ENCODE measurements around the gene LMNA.

The LMNA gene

GRCh38 chr1:156082309-156083091, 32.0 kb upstream of the LMNA start, which contains the start of gene MEX3A:
Gene MEX3A (minus strand): TSS chr1:156082465. CDS start chr1:156081998, 467 bp downstream.
- peak; percentile 80 for DNase-seq

GRCh38 chr1:156083800-156084790, 30.4 kb upstream of the LMNA start:
- DNase-seq, result no peak

GRCh38 chr1:156086256-156086662, 28.3 kb upstream of the LMNA start:
- DNase-seq, result no peak

DNA sequence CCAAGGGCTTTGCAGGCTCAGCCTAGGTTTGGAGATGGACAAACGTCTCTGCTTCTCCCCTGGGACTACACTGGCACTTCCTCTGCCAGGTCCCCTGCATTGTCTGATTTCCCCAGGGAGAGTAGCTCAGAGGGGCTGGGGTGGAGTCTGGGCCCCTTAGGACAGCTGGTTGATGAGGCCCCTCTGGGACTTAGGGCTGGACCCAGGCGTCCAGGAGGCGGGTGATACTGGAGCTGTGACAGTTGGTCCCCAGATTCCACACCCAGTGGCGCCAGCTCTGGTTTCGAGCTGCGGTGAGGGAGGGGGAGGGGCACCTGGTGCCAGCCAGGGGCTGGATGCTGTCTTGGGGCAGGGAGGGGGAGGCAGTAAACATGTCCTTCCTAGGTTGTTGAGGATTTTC, 24.8 kb upstream of the LMNA start:
- DNase-seq, result no peak

GRCh38 chr1:156090138-156090839, 24.2 kb upstream of the LMNA start:
- DNase-seq, result no peak

- peak; percentile 69 for DNase-seq
Observed at GRCh38 chr1:156090840-156091188, 23.7 kb upstream of the LMNA start.

DNA sequence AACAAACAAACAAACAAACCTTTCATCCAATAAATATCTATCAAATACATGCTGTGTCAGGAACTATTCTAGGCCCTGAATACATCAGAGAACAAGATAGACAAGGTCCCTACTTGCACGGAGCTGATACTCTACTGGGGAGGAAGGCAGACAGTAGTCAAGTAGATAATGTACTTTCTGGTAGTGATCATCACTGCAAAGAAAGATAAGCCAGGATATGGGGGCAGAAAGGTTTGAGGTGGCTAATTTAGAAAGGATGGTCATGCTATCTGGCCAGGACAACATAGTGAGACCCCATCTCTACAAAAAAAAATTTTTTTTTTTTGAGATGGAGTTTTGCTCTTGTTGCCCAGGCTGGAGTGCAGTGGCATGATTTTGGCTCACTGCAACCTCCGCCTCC, 22.9 kb upstream of the LMNA start:
- no peak for DNase-seq

DNA sequence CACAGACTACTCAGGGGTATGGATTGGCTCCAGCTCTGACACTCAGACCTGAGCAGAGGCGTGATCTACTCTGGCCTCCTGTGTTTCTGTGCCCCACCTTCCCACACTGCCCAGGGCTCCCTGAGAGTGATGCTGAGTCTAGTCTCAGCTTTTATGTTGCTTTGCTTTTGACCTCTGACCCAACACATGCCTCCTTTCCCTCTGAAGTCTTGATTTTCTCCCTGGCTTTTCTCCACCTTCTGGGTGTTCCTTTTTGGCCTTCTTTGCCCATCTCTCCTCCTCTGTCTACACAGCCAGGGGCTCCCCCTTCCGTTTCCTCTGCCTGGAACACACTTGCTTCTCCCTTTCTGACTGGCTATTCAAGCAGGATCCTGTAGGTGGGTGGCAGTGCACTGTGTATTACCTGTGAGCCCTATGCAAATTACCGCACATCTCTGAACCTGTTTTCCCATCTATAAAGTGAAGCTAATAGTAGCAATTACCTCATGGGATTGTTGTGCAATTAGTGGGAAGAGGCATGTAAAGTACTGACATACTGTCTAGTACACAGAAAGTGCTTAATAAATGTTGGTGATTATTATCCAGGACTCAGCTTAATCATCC, 18.5 kb upstream of the LMNA start:
- no peak for DNase-seq

DNA sequence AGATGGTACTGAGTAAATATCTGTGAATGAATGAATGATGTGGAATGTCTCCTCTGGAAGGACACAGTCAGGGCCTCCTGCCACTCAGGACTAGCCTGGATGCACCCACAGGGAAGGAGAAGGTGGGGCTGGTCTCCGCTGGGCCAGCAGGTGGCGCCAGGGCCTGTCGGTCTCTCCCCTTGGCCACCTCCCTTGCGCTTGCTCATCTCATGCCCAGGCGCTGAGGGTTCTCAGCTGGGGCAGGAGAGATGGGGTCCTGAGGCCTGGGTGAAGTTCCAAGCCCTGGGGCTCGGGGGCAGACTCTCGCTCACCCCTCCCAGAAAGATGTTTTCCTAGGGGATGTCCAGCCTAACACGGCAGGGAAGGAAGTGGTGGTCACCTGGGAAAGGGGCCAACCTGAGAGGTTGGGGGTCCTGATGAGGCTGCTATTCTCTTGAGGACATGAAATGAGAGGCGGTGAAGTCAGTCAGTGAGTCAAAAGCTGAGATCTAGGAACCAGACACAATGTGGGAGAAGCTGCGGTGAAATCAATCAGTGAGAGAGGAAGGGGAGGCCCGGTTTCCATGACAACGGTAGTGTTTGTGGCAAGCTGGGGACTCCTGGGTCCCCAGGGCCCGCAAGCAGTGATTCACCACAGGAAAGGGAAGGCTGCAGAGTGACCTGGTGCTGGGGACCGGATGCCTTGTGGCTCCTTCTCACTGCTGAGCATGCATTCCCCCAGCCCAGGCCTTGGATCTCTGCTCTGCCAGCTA, 17.7 kb upstream of the LMNA start:
- peak; percentile 94 for DNase-seq

- DNase-seq, result no peak
Observed at GRCh38 chr1:156097499-156098178, 16.9 kb upstream of the LMNA start.

DNA sequence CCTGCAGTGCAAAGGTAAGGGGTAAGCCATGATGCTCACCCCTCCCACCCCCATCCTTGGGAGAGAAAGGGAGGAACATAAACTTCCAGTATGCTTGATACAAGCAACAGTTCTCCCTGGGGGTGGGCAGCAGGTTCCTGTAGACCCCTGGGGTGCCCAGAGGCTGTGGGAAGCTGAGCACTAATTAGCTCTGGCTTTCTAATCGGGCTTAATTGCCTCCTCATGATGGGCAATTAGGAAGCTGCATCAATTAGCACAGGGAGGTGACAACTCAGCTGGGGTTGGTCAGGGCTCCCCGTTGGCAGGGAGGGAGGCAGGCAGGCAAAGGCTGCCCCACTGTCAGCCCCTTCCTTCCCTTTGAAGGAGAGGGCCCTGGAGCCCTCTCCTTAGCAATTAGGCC, 15.7 kb upstream of the LMNA start:
- DNase-seq, result no peak

- no peak for DNase-seq
Observed at GRCh38 chr1:156099282-156099681, 15.2 kb upstream of the LMNA start.

DNA sequence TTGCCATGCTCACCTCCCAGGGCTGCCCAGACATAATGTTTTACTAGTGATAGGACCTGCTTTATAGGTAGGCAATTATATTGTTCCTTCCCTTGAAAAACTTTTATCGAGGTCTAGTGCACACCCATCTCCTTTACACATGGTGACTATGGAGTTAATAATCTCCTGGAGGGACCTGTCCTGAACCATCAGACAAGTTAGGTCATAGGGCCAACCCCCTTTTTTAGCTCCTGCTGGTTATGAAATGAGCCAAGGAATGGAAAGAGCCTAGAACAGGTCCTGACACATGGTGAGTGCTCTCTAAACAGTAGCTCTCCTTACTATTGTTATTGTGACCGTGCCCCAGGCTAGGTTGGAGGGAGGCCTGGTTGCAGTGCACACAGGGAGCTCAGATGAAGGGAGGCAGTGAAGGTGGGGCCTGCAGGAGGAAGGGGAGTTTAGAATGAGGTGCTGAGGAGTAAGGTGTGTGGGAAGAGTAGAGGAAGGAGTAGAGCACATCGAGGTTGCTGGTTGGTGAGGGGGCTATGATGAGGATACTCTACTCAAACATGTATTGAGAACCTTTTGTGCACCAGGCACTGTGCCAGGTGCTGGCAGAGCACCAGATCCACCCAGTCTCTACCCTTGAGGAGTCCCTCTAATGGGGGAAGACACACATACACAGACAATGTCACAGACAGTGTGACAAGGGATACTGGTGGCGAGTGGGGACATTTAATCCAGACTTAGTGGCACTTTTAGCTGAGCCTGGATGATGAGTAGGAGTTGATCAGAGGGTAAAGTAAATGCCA, 14.1 kb upstream of the LMNA start:
- no peak for DNase-seq

DNA sequence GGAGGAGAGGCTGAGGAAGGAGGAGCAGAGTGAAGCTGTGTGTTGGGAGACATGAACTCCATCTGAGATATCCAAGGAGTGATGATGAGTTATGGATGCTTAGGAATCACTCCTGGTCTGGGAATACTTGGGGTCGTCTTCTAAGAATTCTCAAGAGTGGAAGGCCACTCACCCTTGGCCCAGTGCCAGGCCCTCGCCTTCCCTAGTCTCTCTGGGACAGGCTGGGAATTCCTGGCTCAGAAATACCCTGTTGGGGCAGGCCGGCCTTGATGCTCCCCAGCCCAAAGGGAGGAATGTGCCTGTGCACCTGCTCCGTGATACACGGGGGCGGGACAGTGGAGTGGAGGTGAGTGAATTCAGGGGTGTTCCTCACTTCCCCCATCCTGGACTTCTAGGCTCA, 12.6 kb upstream of the LMNA start:
- no peak for DNase-seq

DNA sequence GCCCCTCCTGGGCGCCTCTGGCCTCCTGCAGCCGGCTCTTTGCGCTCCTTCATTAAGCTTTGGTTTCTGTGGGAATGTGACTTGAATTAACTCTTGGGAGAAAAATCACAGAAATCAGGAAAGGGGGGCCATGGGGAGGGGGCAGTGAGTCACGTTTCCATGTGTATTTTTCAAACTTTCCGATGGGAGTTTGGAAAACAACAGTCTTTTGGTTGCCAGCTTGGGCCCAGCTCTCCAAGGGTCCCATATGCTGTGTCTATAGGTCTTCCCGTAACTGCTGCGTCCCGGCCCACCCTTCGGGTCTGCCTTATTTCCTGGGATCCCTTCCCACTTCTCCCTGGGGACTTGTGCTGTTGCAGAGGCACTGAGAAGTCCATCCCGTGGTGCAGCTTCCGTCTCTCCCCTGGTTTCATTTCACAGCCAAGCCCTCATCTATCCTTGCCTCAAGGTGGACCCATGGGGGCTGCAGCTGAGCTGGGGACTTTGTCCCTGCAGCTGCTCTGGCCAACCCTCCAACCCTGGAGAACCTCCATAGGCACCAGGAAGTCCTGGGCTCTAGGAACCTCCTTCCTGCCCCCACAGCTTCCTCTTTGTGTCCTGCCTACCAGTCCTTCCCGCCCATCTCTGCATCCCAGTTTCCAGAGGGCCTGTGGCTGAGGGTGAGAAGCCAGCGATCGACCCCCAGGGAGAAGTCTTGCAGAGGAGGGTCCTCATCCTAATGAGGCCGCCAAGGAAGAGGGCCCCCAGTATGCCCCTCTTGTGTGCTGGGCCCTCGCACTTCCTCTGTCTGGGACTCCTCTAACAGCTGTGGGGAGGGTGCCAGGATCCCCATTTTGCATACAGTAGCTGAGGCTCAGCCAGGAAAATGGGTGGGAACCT, 11.6 kb upstream of the LMNA start:
- DNase-seq, result peak; percentile 74

GRCh38 chr1:156103521-156103947, 11.0 kb upstream of the LMNA start:
- DNase-seq, result peak; percentile 88

GRCh38 chr1:156104065-156104810, 10.3 kb upstream of the LMNA start:
- DNase-seq, result peak; percentile 89
